IPS-NIHi11 (cell line): ENCODE results near the gene SNCB.

Source experiments
- DNase-seq: peaks from one replicate; pipeline ENCODE4 v3.0.0; 2012; ENCODE audit warnings: mixed read lengths, low spot score

Gene SNCB

DNA sequence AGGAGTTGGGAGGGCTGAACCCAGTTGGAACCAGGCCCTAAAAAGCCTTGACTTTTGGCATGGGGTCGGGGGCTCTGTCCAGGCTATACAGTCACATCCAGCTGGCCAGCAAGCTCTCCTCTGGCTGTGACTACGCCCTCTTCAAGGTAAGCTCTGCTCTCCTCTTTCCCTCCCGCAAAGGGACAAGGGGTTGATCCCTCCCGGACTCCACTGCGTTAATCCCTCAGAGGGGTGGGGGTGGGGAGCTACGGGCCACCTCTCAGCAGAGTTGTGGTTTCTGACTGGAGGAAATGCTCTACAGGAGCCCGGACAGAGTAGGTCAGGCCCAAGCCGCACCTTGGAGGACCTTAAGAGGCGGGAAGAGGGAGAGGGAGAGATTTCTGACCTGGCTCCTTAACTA, 14.0 kb upstream of the SNCB start:
- DNase-seq = no peak

DNA sequence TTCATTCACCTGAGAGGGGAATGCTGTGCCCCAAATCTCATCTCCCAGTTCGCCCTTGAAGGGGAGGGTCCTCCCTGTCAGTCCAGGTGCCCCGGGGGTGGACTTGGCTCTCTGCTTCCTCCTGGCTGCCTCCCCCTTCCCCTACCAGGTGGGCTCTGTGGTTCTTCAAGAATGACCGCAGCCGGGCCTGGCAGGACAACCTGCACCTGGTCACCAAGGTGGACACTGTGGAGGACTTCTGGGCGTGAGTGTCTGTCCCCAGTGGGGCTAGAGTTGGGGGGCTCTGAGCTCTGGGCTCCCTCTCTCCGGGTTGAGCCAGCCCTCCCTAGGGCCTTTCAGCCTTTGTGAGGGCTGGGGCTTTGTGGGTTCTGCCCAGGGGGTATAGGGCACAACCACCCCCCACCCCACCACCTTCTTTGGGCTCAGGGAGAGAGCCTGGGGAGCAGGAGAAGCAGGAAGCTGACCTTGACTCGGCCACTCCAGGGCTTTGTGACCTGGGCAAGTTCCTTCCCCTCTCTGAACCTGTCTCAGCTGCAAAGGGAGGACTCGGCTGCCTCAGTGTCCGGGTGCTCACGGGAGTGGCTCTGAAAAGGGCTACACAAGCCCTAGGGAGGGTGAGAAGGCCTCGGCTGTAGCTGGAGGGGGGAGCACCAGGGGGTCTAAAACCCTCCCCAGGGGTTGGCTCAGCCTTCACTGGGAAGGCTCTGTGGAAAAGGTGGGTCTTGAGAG, 13.3 kb upstream of the SNCB start:
- DNase-seq = no peak

DNA sequence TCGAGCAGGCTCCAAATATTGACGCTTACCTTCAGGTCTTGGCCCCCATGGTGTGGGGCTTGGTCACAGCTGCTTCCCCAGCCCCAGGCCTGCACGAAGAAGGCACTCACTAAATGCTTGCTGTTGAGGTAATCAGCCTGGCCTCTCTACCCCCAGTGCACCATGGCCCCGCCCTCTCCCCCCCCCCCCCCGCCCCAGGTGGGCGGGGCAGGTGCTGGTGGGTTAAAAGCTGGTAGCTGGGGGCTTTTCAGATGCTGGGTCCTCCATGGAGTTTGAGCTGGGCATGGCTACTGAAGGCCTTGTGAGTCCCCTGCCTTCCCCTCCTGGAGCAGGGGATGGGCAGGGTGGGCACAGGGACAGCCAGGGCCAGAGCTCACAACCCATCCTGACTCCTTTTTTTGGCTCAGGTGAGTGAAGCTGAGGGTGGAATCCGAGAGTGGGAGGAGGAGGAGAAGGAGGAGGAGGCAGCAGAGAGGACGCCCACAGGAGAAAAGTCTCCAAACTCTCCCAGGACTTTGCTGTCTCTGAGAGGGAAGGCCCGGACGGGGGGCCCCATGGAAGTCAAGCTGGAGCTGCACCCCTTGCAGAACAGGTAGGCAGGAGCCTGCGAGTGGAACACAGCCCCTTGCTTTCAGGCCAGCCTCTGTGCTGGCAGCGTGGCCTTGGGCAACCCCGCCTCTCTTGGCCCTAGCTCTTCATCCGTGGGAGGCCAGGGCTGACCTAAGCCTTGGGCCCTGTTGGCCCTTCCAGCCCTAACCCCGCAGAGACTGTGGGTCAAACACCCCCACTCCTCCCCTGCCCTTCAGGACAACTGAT, 12.5 kb upstream of the SNCB start:
- DNase-seq = peak; percentile 46

DNA sequence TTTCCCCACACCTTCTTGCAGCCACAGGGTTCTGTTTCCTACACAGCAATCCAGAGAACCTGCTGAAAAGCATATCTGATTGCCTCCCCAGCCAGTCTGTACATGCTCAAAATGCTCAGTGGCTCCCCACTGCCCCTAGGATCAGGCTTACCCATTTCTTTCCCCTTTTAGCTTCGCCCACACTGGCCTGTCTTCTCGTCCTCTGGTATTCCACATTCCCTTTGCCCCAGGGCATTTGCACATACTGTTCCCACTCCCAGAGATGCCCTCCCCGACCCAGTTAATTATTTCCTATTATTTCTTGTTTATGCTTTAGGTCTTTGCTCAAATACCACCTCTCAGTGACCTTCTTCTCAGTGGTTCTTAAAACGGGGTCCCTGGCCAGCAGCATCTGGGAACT, 10.3 kb upstream of the SNCB start:
- no peak for DNase-seq

DNA sequence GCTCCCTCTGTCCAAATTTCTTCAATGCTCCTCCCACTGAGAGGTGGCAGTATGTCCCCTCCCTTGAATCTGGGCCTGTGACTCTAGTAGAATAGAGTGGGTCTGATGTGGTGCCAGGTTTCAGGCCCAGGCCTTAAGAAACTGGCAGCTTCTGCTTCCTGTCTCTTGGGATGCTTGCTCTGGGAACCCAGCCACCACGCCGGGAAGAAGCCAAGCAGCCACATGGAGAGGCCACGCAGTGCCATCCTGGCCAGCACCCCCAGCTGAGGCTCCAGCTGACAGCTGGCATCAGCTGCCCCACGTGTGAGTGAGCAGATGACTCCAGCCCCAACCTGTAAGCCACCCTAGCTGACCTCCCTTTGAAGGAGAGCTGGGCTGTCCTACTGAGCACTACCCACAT, 9.6 kb upstream of the SNCB start:
- no peak for DNase-seq

DNA sequence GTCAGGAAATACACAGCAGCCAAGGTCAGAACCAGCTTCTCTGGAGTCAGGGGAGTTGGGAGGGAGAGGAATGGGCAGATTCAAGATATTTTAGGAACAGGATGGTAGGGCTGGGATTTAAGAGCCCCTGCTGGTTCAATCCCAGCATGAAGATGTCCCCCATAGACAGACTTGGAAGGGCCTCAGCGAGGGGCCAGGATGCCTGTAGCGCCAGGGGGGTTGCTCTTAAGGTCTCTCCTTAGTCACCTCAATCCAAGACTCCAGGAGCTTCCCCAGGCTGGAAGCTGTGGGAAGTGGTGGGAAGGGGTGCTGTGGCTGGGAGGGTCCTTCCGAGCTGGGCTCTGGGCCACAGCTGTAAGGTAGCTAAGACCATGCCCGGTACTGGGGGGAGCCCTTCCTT, 8.9 kb upstream of the SNCB start:
- DNase-seq = no peak

DNA sequence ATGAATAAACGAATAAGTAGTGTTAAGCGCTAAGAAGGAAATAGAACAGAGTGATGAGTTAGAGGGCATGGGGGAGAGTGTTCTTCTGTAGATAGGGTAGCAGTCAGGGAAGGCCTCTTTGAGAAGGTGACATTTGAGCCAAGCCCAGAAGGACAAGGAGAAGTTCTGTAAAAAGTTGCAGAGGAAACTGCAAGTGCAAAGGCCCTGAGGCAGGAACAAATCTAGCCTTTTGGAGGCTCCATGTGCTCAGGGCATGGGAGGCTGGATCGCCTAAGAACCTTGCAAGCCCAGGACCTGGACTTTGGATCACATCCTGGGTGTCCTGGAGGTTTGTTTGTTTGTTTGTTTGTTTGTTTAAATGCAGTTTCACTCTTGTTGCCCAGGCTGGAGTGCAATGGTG, 8.1 kb upstream of the SNCB start:
- no peak for DNase-seq

DNA sequence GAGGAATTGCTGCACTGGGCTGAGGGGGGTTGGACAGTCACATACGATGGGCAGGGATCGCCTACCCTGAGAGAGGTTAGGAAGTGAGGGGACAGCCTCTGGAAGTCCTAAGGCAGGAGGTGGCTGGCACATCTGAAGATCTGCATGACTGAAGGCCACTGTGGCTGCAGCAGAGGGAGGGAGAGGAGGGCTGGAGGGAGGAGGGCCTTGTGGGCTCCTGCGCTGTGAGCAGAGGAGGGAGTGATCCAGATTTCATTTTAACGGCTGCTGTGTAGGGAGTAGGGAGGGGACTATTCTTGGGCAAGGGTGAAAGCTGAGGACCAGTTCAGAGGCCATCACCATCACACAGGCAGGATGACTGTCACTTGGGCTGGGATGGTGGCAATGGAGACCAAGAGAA, 7.2 kb upstream of the SNCB start:
- DNase-seq = no peak

DNA sequence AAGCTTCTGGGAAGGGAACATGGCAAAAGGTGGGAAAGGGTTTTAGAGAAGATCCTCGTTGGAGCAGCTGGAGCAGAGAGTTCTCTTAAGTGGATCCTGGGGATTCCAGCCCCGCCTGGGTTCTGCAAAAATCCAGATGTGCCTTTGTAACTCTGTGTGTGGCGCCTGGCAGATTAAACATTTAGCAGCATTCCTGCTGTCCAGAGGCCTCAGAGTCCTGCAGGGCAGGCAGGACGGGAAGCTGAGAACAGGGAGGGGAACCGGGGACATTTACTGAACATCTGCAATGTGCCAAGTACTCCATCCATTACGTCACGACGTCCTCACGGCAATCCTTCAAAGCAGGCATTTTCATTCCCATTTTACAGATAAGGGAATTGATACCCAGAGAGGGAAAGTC, 6.1 kb upstream of the SNCB start:
- no peak for DNase-seq

DNA sequence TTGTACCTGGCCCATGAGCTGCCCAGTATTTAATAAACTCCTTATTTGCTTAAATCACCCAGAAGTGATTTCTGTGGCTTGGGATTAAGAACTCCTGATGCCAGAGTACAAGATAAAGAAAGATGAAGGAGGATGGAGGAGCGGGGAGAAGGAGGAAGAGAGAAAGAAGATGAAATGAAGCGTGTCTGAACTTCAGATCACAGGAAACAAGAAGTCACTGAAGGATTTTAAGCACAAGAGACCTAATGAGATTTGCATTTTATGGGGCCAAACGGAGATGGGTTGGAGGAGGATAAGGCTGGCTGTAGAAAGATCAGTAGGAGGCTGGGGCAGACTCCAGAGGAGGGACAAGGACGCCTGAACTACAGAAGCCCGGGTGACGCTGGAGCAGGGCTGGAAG, 3.3 kb upstream of the SNCB start:
- no peak for DNase-seq

DNA sequence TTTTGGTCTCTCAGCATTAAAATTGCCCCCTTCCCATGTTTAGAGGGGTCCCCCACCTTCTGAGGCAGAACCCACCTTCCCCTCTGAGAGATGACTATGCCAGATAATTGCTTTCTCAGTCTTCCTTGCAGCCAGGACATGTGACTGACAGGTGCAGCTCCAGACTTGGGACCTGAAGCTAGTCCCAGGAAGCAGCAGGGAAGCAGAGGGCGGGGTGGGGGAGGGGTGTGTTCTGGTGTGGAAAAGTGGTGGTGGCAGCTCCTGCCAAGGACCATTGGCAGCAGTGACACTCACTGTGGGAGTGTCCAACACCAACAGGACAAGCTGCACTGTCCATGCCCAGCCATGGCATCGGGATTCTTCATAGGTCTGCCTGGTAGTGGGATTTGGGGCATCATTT, 2.4 kb upstream of the SNCB start:
- no peak for DNase-seq

DNA sequence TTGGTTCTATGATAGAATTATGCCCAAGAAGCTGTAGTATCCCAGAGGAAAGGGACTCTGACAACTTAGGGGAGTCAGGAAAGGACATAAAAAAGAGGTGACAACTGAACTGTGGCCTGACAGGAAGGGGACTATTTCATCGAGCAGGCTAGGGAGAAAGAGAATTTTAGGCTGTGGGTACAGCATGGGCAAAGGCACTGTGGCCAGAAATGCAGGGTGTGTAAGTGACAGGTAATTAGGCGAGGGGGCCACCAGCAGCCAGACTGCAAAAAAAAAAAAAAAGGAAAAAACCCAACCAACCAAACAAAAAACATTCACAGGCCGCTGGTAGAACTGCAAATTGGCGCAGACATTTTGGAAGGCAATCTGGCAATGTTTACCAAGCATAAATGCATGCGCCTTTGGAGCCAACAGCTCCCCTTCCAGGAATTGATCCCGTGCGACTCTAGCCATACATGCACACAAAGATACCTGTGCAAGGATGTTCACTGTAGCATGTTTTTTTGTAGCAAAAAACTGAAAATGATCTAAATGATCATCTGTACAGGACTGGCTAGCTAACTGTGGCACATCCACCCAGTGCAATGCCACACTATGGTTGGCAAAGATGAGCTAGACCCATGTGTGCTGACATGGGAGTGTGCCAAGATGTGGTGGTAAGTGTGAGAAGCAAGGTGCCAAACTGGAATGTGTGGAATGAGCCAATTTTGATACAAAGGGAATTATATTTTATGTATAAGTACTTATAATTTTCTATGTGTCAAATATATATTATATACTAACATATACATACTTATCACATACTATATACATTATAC, 1.3 kb upstream of the SNCB start:
- no peak for DNase-seq

DNA sequence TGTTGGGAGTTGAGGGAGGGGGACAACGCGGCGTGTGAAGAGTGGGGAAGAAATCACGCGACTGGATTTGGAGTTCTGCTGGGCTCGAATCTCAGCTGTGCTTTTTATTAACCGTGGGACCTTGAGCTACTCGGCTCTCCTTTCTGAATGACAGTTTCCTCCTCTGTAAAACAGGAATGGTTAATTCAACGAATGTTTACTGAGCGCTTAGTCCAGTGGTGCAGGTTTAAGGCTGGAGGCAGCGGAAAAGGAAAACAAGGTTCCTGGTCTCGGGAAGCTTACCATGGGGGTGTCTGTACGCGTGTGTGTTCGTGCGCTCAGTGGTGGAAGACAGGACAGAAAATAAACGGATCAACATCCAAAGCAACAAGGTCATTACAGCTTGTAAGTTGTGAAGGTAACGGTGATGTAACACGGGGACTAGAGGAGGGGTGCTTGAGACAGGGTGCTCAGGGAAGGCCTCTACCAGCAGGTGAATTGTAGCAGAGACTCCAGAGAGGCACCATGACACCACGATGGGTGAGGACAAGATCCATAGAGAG, 418 bp upstream of the SNCB start:
- no peak for DNase-seq

DNA sequence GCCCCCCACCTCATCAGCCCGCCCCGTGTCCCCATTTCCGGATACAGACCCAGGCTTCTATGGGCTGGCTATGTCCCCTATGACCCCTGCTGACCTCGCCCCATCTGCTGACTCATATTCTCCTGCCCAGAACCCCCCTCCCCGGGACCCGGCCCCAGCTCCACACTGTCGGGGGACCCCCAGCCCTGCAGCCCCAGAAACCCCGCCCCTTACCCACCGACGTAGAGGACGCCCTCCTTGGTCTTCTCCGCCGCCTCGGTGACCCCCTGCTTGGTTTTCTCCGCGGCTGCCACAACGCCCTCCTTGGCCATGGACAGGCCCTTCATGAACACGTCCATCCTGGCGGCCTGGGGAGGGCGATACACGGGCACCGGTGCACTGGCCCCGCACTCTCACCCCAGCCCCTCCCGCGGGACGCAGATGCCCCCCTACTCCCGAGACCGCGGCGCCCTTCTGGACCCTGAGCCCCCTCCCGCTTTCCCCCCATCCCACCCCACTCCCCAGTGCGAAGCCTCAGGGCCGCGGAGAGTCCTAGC, 949 bp downstream of the SNCB start:
- DNase-seq = no peak

DNA sequence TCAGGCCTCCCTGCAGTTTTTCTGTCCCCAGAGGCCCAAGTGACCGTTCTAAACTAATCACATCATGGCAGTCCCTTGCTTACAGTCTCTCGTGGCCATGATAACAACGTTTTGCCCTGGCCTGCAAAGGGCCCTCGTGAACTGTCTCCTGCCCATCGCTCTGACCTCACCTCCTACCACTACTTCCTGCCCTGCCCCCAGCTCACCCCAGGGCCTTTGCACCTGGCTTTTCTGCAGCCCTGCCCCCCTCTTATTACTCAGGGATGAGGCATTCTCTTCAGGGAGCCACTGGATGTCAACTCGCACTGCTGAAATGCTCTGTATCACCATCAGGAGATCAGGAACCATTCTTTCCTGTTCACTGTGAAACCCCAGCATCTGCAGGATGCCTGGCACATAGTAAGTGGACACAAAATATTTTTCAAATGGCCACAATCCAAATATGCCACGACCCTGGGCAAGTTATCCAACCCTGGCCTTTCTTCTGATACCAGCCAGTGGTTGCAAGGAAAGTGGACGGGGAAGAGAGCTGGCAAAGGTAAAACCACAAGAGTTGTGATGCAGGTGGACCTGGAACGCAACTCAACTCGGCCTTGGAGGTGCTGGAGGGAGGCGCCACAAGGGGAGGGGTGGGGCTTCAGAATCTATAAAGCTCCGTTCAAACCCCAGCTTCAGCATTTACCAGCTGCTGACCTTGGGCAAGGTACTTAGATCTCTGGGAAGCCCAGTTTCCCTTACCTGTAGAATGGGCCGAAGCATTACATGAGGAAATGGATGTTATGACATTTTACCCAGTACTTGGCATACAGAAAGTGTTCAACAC, 1.7 kb downstream of the SNCB start:
- no peak for DNase-seq

DNA sequence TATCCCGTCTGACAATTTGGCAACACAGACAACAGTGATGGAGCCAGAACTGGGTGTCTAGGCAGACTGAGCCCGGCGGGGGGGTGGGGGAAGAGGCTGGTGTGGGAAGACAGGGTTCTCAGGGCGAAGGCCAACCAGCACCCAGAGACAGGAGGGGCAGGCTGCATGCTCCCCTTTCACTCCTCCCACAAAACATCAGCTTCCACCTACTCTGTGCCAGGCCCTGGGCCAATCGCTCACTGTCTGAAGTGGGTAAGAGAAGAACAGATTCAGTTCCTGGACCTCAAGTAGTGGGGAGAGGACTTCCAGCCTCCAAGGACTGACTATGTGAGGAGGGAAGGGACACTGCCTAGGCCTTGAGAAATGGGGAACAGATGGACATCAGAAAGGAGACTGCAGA, 2.8 kb downstream of the SNCB start:
- DNase-seq = no peak

DNA sequence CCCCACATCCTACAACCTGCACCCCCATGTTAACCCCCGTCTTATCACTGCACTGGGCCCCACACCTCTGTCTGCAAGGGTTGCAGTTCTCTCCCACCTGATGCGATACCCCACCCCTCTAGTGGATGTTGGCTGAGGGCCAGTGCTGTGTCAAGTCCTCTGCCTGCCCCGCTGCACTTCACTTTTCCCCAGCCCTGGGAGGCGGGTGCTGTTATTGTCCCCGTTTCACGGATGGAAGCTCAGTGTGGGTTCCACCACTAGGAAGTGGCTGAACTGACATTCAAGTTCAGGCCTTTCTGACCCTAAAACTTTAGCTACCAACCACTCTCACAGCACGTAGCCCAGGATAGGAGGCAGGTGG, 3.5 kb downstream of the SNCB start:
- DNase-seq = no peak

DNA sequence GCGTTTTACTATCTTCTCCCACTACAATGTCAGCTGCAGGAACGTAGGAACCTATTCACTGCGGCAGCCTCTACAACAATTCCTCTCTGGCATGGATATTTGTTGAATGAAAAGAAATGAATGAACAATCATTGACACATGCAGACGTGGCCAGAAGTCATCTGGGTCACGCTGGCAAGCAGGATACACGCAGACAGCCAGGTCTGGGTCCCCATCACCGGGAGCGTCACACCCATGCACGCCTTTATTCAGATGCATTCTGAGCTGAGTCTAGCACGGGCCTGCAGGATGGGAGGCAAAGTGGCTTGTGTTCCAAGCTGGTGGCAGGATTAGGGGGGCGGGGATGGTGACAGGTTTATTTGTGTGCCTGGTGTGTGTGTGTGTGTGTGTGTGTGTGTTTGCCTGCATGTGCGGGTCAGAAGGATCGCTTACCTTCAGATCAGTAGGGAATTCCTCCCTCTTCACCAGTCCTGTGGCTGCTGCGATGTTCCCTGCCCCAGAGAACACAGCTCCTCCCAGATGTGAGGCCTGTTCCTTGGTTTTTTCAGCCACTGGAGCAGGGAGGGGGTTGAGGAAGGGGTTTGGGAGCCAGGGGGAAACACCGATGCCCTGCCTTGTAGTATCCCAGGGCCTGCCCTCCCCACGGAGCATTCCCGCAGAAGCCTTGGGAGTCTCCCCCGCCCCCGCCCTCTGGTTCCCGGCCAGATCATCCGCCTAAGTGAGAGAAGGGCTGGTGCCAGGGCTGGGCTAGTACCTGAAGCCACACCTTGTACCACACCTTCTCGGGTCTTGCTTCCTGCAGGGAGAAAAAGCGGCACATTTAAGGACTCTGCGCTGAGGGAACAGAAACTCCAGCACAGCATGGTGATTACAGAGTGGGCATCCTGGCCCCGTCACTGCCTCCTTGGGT, 4.1 kb downstream of the SNCB start:
- DNase-seq = peak; percentile 39

DNA sequence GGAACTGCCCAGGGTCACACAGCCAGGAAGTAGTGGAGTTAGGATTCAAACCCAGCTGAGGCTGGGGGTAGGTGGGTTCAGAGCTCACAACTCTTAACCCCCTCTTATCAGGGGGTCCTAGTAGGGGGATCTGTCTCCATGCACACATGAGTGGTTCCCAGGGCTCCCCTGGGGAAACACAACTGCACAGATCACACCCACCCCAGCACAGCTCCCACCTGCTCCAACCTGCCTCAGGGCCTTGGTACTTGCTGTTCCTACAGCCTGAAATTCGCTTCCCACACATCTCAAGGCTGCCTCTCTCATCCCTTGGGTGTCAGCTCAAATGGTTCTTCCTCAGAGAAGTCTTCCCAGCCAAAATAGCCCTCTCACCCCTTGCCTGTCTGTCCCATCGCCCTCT, 4.8 kb downstream of the SNCB start:
- DNase-seq = no peak

DNA sequence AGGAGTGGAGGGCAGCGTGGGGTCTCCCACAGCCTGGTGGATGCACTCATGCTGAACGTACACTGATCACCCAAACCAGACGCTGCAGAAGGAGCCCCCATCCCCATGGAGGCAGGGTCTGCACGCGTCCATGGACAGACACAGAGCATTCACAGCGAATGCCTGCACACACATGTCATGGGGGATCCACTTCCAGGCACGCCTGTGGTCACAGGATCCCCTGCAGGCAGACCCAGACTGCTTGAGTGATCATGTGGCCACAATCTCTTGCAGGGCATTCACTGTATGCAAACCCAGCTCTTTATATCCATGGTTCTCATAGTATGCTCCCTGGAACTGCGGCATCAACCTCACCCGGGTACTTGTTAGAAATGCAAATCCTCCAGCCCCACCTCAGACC, 5.4 kb downstream of the SNCB start:
- no peak for DNase-seq

DNA sequence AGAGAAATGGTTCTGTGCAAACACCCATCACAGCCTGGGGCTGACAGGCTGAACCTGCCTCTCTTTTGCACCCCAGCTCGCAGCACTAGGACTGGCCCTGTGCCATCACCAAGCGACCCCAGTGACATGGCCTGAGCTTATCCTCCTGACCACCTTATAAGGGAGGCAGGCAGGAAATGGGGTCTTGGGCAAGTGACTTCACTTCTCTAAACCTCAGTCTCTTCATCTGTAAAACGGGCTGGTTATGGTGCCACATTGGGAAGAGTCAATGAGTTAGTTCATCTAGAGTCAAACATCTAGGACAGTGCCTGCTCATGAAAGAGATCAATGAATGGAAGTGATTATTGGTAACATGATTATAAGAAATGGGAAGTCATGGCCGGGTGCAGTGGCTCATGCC, 6.2 kb downstream of the SNCB start:
- DNase-seq = no peak
